Fibroblast of villous mesenchyme (primary cell): ENCODE measurements around the gene MAN1B1. TPM values are rescaled to one million over a fixed set of nuclear protein-coding genes. Genes with fewer than 3 reads are reported as not detected.
A peak's percentile ranks its signal among the peaks of the same experiment; 100 is the strongest.

ENCODE experiments used
- DNase-seq: peaks from one replicate; pipeline ENCODE4 v3.0.0-alpha.2; 2010; ENCODE audit warnings: low read depth
- H3K4me3 ChIP-seq: 2 replicates; pipeline ENCODE4 v1.5.1; 2011; ENCODE audit warnings: low read depth, mild to moderate bottlenecking, low read length
- CTCF ChIP-seq: IDR thresholded peaks from 2 replicates; pipeline ENCODE4 v1.5.1; 2012; ENCODE audit warnings: low read depth, mild to moderate bottlenecking, low read length; ENCODE audit not compliant: insufficient read depth
- total RNA-seq: library from RNA; depleted of rRNA; stranded (reverse); fragments of >200 nt; gene quantifications from 2 replicates; pipeline ENCODE4 v1.2.3, GENCODE V29; 2012

MAN1B1 gene
- total RNA-seq, 1 donor = 65.6 TPM

- no peak for DNase-seq
- H3K4me3 ChIP-seq = no peak overlapping the region
- no peak for TF ChIP-seq CTCF
Measured at GRCh38 chr9:137110147-137110910, 23.5 kb downstream of the MAN1B1 start.

- no peak overlapping the region for H3K4me3 ChIP-seq
- DNase-seq = no peak
- no peak for TF ChIP-seq CTCF
Measured at GRCh38 chr9:137110911-137111787, 24.4 kb downstream of the MAN1B1 start.

GRCh38 chr9:137111788-137112563, 25.2 kb downstream of the MAN1B1 start:
- no peak overlapping the region for H3K4me3 ChIP-seq
- no peak for TF ChIP-seq CTCF
- DNase-seq = no peak

GRCh38 chr9:137112564-137113384, 26.0 kb downstream of the MAN1B1 start:
- DNase-seq = no peak
- TF ChIP-seq CTCF = no peak
- no peak overlapping the region for H3K4me3 ChIP-seq

GRCh38 chr9:137113385-137114159, 26.8 kb downstream of the MAN1B1 start:
- peak; percentile 12 for DNase-seq
- TF ChIP-seq CTCF = no peak
- H3K4me3 ChIP-seq = peak overlapping the region; percentile 63

GRCh38 chr9:137114220-137114612, 27.4 kb downstream of the MAN1B1 start:
- no peak for TF ChIP-seq CTCF
- H3K4me3 ChIP-seq = peak overlapping the region; percentile 63
- no peak for DNase-seq
